HG03571 (cell line): ENCODE data around the gene DPCD.

ENCODE experiments used
- ATAC-seq: cut with Tn5 transposase; IDR thresholded peaks from one replicate; pipeline ENCODE4 v1.9.1; 2021; ENCODE audit not compliant: unreplicated experiment

Gene DPCD

GRCh38 chr10:101567165-101568006 is 20.7 kb upstream of the DPCD start:
- ATAC-seq, result no peak

GRCh38 chr10:101568054-101568745 is 19.9 kb upstream of the DPCD start:
- no peak for ATAC-seq

DNA sequence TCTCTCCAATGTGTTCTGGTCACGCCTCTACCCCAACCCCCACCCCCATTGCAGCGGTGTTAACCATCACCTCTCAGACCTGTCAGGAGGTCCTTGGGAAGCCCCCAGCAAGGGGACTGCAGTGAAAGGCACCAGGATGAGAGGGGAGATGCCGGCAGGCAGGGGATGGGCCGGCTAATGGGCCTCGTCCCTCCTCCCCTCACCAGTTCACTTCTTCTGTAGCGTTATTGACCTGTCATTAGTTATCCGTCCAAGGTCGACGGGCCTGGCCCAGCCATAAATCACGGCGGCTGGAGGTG is 18.8 kb upstream of the DPCD start:
- no peak for ATAC-seq

GRCh38 chr10:101569622-101570427 is 18.3 kb upstream of the DPCD start:
- ATAC-seq, result peak; percentile 47

DNA sequence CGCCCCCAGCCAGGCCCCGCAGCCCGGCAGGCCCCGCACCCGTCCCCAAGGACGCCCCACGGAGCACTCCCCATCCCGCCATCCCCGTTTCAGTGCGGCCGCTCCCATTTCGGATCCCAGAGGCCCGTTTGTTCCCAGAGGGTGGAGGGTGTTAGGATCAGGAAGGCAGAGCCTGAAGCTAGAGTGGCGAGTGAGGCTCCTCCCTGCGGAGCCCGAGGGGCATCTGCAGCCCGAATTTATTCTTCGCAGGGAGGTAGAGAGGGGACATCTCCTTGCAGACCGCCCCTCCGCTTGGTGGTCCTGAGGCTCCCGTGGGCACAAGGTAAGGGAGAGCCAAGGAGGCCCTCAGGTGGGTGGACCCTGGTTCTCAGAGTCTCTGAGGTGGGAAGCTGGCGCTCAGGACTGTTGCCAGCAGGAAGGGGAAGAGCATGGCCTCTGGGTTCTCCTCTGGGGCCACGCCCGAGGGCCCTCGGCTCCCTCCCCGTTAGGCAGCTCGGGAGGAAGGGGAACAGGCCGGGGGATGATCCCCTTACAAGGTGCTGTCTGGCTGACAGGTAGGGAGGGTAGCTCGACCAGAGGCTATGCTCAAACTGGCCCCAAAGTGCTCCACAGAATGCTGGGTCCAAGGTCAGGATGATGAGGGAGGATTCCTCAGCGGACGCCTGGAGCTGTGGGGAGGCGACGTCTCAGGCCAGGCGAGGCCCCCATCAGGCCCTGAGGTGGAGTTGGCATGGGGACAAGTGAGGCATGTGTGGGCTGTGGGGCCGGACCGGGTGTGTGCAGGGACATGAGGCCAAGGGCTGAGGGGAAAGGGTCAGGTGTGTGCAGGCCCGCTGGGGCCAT is 17.5 kb upstream of the DPCD start:
- no peak for ATAC-seq

DNA sequence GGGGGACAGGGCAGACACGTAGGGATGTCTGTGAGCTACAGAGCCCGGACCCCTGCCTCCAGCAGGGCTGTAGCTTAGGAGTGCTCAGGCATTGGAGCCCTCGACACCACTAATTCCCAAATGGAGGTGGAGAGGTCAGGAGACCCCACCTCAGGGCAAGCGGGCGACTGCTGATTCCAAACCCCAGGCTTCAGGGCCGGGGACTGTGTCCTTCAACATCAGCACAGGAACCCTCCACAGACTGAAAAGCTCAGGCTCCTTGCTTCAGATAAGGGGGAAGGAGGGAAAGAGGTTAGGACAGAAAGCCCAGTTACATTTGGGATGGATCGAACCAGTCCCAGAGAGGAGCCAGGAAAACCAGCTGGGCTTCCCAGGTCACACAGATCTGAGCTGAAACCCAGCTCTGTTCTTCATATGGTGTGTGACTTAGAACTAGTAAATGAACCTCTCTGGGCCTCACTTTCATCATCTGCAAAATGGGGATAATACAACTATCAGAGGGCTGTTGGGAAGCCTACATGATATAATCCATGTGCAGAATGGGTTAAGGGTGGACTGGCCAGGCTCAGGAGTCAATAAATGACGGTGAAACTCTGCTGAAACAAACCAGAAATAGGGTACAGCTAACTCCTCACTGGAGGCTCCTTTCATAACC is 16.7 kb upstream of the DPCD start:
- ATAC-seq, result no peak

- ATAC-seq, result no peak
Observed at GRCh38 chr10:101572126-101572525, 16.0 kb upstream of the DPCD start.

DNA sequence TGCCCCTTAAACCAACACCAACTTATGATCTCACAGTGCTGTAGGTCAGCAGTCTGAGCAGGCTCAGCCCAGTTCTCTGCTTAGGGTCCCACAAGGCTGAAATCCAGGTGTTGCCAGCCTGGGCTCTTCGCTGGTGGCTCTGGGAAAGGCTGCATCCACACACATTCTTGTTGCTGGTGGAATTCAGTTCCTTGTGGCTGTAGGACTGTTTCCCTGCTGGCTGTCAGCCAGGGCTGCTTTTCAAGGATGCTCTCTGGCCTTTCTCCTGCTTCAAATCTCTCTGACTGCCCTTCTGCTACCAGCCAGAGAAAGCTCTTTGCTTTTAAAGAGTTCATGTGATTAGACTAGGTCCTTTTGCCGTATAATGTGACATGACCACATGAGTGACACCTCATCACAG is 15.3 kb upstream of the DPCD start:
- ATAC-seq, result no peak

DNA sequence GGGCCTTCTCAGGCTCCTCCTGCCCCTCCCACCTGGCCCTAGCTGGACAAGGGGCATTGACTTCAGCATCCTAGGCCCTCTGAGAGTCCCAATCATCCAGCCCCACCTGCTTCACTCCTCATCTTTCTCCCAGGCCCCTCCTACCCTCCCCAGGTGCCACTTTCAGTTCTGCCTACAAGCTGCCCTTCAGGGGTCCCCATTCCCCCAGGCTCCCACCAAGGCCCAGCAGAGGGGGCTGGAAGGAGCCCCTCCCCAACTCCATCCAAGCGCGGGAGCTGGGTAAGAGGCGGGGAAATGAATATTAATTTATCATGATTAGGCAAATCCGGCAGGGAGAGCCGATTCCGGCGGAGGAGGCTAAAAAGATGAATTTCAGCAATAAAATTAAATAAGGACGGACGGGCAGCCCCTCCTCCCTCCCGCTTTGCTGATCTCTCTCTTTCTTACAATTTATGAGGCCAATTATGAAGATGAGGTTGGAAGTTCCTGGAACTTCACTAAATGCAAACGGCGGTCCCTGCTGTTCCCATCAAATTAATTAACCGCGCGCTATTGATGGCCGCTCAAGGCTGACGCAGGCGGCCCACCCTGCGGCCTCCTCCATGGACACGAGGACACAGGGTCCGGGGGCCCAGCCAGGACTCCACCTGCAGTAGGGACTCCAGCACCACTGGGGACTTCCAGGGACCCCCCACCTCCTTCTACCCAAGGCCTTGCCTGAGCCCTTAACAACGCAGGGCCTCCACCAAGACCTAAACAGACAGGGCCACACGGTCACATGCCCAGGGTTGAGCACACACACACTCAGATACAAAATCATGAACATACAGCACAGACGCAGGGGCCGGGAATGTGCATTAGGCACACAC is 14.0 kb upstream of the DPCD start:
- no peak for ATAC-seq

DNA sequence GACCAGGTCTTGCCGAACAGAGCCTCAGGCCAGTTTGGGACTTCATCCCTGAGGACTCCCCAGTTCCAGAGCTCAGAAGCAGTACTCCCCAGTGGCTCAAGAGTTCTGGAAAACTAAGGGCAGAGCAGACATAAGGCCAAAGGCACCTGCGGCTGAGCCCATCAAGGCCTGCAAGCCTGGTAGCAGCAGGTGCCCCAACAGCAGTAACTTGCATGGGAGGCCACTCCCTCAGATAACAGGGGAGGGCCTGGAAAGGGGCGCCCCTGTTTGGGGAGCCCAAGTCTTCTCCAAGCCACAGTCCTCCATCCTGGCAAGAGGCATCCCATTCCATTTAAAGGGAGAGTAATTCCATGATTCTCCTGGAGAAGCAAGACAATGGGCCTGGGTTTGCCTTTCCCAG is 13.0 kb upstream of the DPCD start:
- ATAC-seq, result no peak

- no peak for ATAC-seq
Observed at GRCh38 chr10:101575580-101576210, 12.4 kb upstream of the DPCD start.

DNA sequence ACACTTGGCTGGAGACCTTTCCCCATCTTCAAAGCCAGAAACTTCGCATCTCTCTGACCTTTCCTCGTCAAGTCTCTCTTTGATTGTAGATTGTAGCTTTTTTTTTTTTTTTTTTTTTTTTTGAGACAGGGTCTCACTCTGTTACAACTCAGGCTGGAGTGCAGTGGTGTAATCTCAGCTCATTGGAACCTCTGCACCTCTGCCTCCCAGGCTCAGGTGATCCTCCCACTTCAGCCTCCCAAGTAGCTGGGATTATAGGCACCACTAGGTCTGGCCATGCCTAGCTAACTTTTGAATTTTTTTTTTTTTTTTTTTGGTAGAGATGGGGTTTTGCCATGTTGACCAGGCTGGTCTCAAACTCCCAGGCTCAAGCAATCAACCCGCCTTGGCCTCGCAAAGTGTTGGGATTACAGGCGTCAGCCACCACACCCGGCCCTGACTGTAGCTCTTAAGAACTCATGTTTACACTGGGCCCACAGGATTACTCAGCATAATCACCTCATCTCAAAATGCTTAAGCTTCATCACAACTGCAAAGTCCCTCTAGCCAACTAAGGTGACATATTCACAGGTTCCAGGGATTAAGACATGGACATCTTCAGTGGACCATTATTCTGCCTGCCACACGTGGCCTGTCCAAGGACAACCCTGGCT is 11.8 kb upstream of the DPCD start:
- no peak for ATAC-seq

DNA sequence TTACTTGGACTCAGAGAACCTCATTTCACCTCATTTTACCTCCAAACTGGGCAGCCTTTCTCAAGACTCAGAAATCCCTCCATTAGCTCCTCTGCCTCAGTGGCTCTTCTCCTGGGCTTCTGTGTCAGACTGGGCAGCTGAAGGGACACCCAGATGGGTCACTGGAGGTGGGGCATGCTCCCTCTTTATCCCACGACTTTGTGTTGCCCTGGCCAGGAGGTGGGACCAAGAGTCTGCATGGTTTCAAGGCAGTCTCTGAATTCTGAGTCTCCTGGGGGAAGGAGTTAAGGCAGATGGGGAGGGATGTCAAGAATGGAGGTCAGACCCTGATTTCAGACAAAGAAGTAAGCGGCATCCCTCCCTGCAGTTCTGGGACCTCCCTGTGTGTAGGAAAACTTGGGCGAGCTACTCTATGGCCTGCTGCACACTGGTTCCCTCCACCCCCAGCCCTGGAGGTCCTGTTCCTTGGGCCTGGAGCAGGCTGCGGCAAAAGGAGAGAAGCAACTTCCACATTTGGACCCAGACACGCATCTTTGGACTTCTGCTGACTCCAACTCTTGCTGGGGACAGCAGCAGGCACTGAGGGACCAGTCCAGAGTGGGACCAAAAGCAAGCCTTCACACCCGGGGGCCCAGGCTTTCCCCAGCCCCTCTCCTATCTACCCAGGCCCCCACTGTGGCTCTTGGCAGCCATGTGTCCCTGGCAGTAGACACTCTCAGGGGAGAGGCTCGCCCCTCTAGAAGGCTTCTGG is 10.8 kb upstream of the DPCD start:
- no peak for ATAC-seq

DNA sequence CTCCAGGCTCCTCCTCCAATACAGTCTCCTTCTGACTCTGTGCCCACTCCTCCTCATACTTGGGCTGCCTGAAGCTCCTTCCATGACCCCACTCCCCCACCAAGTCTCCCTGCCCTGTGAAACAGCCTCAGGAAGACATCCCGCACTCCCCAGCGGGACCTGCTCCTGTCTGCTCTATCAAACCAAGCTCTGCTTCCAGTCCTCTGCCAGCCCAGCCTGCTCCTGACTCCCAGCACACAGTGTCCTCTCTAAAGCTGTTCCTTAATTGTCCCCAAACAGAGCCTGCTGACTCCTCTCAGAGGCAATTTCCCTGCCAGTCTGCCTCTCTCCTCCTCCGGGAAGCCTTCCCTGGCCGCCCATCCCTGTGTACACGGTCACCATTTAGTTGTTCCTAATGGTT is 9.9 kb upstream of the DPCD start:
- ATAC-seq, result no peak

DNA sequence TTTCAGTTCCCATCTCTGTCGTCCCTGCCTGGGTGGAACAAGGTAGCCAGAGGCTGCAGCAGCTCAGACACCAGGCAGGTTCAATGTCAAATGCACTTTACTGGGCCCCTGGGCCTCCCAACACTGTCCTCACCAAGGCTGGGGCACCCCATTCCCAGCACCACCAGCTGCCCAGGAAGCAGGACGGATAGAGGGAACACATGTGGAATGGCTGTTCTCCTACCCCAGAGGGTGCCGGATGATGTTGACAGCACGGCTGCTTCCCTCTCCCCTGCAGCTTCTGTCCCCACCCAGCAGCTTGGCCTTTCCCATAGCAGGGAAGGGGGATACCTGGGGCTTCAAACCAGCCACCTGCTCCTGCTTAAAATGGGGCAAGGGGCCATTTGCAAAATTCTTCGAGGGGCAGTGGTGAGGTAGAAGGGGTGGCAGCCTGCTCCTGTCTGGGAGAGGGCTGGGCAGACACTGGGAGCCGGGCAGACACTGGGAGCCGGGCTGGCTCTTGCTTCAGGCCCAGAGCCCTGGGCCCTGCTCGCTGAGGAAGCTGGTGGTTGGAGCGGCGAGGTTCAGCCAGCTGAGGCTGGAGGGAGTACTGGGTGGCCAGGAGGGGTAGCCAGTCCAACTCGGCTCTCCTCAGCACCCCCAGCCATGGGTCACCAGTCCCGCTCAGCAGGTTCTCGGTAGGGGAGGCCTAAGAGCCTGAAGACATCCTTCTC is 9.2 kb upstream of the DPCD start:
- ATAC-seq, result no peak

GRCh38 chr10:101579516-101579870 is 8.6 kb upstream of the DPCD start:
- no peak for ATAC-seq
